Right atrium auricular region (tissue), 2 donors: ENCODE results near the gene HLA-DPB1. TPM values are rescaled to one million over a fixed set of nuclear protein-coding genes. Genes with fewer than 3 reads are reported as not detected.

Experiments
- DNase-seq: peaks from one replicate; pipeline ENCODE4 v3.0.0-alpha.2; 2019; ENCODE audit warnings: low spot score
- H3K27ac ChIP-seq, 2 donors: fragments of 200-600 bp; sonication (generic); 1 replicate in 1 of 2; 2 replicates in 1 of 2; pipeline ENCODE4 v1.5.1; 2016 to 2019
- H3K27me3 ChIP-seq, 2 donors: fragments of 200-600 bp; sonication (generic); one replicate each; pipeline versions ENCODE4 v1.5.1 to v1.6.0; 2017 to 2019
- H3K36me3 ChIP-seq: fragments of 200-600 bp; sonication (generic); one replicate; pipeline ENCODE4 v1.5.1; 2016
- H3K4me1 ChIP-seq, 2 donors: fragments of 200-600 bp; sonication (generic); one replicate each; pipeline versions ENCODE4 v1.5.1 to v1.6.0; 2017 to 2019
- H3K4me3 ChIP-seq, 2 donors: fragments of 200-600 bp; sonication (generic); 1 replicate in 1 of 2; 2 replicates in 1 of 2; pipeline ENCODE4 v1.5.1; 2017 to 2019; ENCODE audit warnings: mild to moderate bottlenecking in 1 of 2, moderate library complexity in 1 of 2
- H3K9me3 ChIP-seq, 2 donors: fragments of 200-600 bp; sonication (generic); one replicate each; pipeline ENCODE4 v1.5.1; 2019
- CTCF ChIP-seq, 2 donors: fragments of 200-600 bp; sonication (generic); IDR thresholded peaks; one replicate each; pipeline ENCODE4 v1.5.1; 2019; ENCODE audit warnings: antibody characterized with exemption in 2 of 2
- total RNA-seq, 2 donors: library from RNA; depleted of rRNA; stranded (reverse); fragments of >200 nt; gene quantifications; one replicate each; pipeline ENCODE4 v1.1.0, GENCODE V29; 2016

The HLA-DPB1 gene
- total RNA-seq, 2 donors from 2014 or later: 22.0 to 76.7 TPM

GRCh38 chr6:33036535-33036934 is 39.3 kb upstream of the HLA-DPB1 start:
- Histone ChIP-seq H3K4me3 (no peak overlapping the region), H3K9me3 (peaks cover 0 to 10% of the 10 kb centered on the region in 2 donors), H3K27me3 (no peaks in the 10 kb centered on the region), H3K27ac (no peak overlapping the region), H3K4me1 (no peaks in the 10 kb centered on the region), H3K36me3 (no peaks in the 10 kb centered on the region)
- no peak for TF ChIP-seq CTCF (IDR thresholded peaks at IDR 0.05)
- no peak for DNase-seq

GRCh38 chr6:33040157-33040556 is 35.6 kb upstream of the HLA-DPB1 start:
- Histone ChIP-seq H3K4me1 (no peaks in the 10 kb centered on the region), H3K27ac (no peak overlapping the region), H3K9me3 (peaks cover 0 to 7% of the 10 kb centered on the region in 2 donors), H3K27me3 (no peaks in the 10 kb centered on the region), H3K4me3 (no peak overlapping the region), H3K36me3 (no peaks in the 10 kb centered on the region)
- TF ChIP-seq CTCF (IDR thresholded peaks at IDR 0.05): no peak
- DNase-seq: no peak

- no peak for TF ChIP-seq CTCF (IDR thresholded peaks at IDR 0.05)
- no peaks in the 10 kb centered on the region for H3K36me3 ChIP-seq
- H3K4me3 ChIP-seq: no peak overlapping the region
Measured at GRCh38 chr6:33049323-33050013, 26.3 kb upstream of the HLA-DPB1 start.

GRCh38 chr6:33050014-33050810 is 25.6 kb upstream of the HLA-DPB1 start:
- Histone ChIP-seq H3K36me3 (no peaks in the 10 kb centered on the region), H3K27ac (no peak overlapping the region), H3K4me1 (no peaks in the 10 kb centered on the region), H3K4me3 (no peak overlapping the region), H3K9me3 (no peaks in the 10 kb centered on the region), H3K27me3 (no peaks in the 10 kb centered on the region)
- no peak for DNase-seq
- no peak for TF ChIP-seq CTCF (IDR thresholded peaks at IDR 0.05)

More at GRCh38 chr6:33049323-33050013, 26.3 kb upstream of the HLA-DPB1 start:
- no peak for DNase-seq
- H3K4me1 ChIP-seq: no peaks in the 10 kb centered on the region
- no peaks in the 10 kb centered on the region for H3K27me3 ChIP-seq
- no peak overlapping the region for H3K27ac ChIP-seq
- H3K9me3 ChIP-seq: no peaks in the 10 kb centered on the region

- Histone ChIP-seq H3K27ac (no peak overlapping the region), H3K27me3 (no peaks in the 10 kb centered on the region), H3K4me1 (no peaks in the 10 kb centered on the region), H3K36me3 (no peaks in the 10 kb centered on the region), H3K4me3 (no peak overlapping the region), H3K9me3 (no peaks in the 10 kb centered on the region)
- DNase-seq: no peak
- no peak for TF ChIP-seq CTCF (IDR thresholded peaks at IDR 0.05)
Measured at GRCh38 chr6:33052627-33053026, 23.2 kb upstream of the HLA-DPB1 start.
